Erythroblast (primary cell): ENCODE measurements around the gene F8.
"Not testable (repeated sequence)": the region's sequence is repeated elsewhere in the genome, so short reads cannot be mapped to it uniquely, and the experiment has no call there.

ENCODE experiments used
- DNase-seq, 2 experiments: peaks; one replicate each; lab custom pipeline; 2025; lab: John Stamatoyannopoulos, UW
- GATA1 ChIP-seq: IDR thresholded peaks from 2 replicates; pipeline ENCODE4 v1.6.1; 2011; ENCODE audit warnings: low read depth, mild to moderate bottlenecking, control low read depth, low read length, moderate library complexity
- POLR2A ChIP-seq: IDR thresholded peaks from 2 replicates; pipeline ENCODE4 v1.6.1; 2011; ENCODE audit warnings: mild to moderate bottlenecking, low read length

F8 gene

DNA sequence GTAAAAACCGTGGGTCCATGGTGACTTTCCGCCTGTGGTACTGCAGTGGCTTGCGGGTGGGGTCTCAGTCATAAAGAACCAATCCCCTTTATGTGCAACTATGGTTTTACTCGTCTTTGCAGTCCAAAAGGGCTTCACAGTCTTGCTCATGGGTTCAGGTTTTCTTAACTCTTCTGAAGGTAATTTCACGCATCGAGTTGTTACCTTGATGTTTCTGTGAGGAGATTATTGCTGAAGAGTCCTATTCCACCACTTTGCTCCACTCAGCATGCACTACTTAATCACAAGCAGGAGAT is 41.5 kb downstream of the F8 start:
- no peak for TF ChIP-seq GATA1
- no peak for TF ChIP-seq POLR2A
- no peak for DNase-seq

- DNase-seq: peak; percentile 81 to 87
- TF ChIP-seq GATA1 (no peak), POLR2A (no peak)
These were observed 42.0 kb downstream of the F8 start for GRCh38 chrX:154980330-154981115.

GRCh38 chrX:154979629-154980028 is 42.9 kb downstream of the F8 start:
- no peak for DNase-seq
- no peak for TF ChIP-seq GATA1
- TF ChIP-seq POLR2A: no peak

DNA sequence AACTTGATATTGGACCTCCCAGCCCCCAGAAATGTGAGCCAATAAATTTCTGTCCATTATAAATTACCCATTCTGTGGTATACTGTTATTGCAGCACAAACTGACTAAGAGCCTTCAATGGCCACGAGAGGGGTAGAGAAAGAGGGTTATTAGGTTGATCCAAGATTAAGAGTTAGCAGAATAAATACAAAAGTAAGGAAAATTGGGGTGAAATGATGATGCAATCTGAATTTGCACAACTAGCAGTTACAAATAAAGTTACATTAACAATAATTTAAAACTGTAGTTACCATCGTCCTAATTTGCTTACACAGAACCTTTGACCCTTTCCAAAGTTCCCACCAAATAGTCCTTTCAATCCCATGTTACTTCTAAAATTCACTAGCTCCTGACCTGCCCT is 54.2 kb downstream of the F8 start:
- DNase-seq: no peak
- TF ChIP-seq POLR2A (no peak), GATA1 (no peak)

DNA sequence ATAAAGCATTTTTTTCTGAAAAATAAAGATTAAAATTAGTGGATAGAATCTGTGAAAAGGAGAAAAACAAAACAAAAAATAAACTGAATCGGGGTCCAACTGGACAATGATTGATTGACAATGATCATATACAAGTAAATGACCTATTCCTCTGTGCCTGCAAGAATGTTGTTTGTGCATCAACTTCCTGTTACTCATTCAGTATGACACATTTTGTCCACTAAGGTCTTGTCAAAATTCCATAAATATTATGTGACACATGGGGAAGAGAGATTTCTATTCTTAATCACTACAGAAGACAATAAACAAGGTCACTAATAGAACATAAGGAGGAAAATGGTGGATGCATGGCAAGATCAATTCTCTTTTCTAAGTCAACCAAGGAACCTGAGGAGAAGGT is 54.9 kb downstream of the F8 start:
- TF ChIP-seq POLR2A: no peak
- TF ChIP-seq GATA1: no peak
- no peak for DNase-seq

- TF ChIP-seq GATA1 (no peak), POLR2A (no peak)
- no peak for DNase-seq
These were observed 60.6 kb downstream of the F8 start for GRCh38 chrX:154961947-154962346.

GRCh38 chrX:154955799-154956198 is 66.7 kb downstream of the F8 start:
- not testable (repeated sequence) for DNase-seq

- DNase-seq: not testable (repeated sequence)
These were observed 83.3 kb downstream of the F8 start for GRCh38 chrX:154939265-154939664.

- DNase-seq: not testable (repeated sequence)
These were observed 97.8 kb downstream of the F8 start for GRCh38 chrX:154924771-154925170.

DNA sequence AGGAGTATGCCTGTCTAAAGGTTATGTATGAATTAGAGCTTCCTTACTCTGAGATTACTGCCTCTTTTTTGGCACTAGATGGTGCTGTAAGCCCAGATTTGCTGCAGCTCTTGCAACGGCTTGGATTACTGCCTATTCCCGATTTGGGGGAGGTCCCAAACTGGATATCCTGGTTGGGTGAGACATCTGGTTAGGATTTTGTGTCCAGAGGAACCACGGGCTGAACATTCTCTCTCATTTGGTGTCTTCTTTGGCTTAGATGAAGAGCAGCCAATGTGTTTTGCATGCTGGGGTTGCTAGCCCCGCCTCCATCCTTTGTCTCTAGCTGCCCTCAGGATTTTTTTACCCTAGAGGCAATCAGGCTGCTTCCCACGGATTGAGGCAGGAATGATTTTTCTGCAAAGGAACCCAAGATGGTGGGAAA is 104.5 kb downstream of the F8 start:
- TF ChIP-seq GATA1 (no peak), POLR2A (no peak)
- peak; percentile 41 to 56 for DNase-seq

DNA sequence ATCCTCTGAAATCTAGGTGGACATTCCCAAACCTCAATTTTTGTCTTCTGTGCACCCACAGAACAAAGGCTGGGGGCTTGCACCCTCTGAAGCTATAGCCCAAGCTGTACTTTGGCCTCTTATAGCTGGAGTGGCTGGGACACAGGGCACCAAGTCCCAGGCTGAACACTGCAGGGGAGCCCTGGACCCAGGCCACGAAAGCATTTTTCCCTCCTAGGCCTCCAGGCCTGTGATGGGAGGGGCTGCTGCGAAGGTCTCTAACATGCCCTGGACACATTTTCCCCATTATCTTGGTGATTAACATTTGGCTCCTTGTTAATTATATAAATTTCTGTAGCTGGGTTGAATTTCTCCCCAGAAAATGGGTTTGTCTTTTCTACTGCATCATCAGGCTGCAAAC is 108.5 kb downstream of the F8 start:
- no peak for DNase-seq
- no peak for TF ChIP-seq GATA1
- no peak for TF ChIP-seq POLR2A

DNA sequence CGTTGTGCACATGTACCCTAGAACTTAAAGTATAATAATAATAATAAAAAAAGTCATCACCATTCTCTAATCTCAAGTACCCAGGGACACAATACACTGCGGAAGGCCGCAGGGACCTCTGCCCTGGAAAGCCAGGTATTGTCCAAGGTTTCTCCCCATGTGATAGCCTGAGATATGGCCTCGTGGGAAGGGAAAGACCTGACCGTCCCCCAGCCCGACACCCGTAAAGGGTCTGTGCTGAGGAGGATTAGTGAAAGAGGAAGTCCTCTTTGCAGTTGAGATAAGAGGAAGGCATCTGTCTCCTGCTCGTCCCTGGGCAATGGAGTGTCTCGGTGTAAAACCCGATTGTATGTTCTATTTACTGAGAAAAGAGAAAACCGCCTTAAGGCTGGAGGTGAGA is 112.0 kb downstream of the F8 start:
- DNase-seq: not testable (repeated sequence)

DNA sequence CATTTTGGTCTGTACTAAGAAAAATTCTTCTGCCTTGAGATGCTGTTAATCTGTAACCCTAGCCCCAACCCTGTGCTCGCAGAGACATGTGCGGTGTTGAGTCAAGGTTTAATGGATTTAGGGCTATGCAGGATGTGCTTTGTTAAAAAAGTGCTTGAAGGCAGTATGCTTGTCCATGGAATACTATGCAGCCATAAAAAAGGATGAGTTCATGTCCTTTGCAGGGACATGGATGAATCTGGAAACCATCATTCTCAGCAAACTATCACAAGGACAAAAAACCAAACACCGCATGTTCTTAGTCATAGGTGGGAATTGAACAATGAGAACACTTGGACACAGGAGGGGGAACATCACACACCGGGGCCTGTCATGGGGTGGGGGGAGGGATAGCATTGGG is 112.5 kb downstream of the F8 start:
- DNase-seq: not testable (repeated sequence)

GRCh38 chrX:154908821-154909220 is 113.7 kb downstream of the F8 start:
- TF ChIP-seq GATA1 (no peak), POLR2A (no peak)

DNA sequence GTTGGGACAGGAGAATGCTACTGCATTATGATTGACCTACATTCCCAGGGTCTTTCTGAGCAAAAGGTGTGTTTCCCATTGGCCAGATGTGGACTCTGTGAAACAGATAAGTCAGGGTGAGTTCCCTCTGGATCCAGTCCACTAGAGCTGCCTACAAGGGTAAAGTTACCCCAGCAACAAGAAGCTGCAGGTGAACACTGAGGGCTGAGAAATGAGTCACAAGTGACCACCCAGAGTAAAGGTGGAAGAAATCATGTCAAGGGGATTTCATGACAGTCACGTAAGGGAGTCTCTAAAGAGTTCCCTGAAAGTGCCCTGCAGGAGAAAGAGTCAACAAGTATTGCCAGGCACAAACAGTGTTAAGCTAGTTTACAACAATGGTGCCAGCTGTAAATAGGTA is 120.1 kb downstream of the F8 start:
- DNase-seq: no peak
- no peak for TF ChIP-seq POLR2A
- no peak for TF ChIP-seq GATA1

More at GRCh38 chrX:154908821-154909220, 113.7 kb downstream of the F8 start:
- no peak for DNase-seq

DNA sequence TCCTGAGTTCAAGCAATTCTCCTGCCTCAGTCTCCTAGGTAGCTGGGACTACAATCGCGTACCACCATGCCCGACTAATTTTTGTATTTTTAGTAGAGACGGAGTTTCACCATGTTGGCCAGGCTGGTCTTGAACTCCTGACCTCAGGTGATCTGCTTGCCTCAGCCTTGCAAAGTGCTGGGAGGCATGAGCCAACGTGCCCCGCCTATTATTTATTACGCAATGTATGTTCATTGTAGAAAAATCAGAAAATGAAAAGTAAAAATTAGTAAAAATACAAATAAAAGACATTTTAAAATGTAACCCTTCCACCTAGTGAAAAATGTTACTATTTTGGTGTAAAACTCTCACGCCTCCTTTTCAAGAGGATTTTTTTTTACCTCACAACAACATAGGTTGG is 122.2 kb downstream of the F8 start:
- no peak for TF ChIP-seq GATA1
- TF ChIP-seq POLR2A: no peak
- DNase-seq: no peak
